ENCODE results near the gene TPSG1.

Gene TPSG1

GRCh38 chr16:1198194-1198593, 26.9 kb downstream of the TPSG1 start:
- H2BK12ac ChIP-seq (ENCODE audit: low read length): no peak overlapping the region
- no peak overlapping the region for H2AFZ ChIP-seq (ENCODE audit: insufficient read depth, low read length, poor library complexity)
- no peaks in the 10 kb centered on the region for H3K79me2 ChIP-seq (ENCODE audit: control insufficient read depth, insufficient read depth, low read length, poor library complexity)
- H3K4ac ChIP-seq (ENCODE audit: low read depth, low read length): no peak overlapping the region
- no peaks in the 10 kb centered on the region for H3K4me1 ChIP-seq (ENCODE audit: control insufficient read depth in 1 of 2, insufficient read depth in 2 of 2, low read length in 2 of 2)
- no peak overlapping the region for H4K91ac ChIP-seq (ENCODE audit: low read depth, low read length)
- WGBS (ENCODE audit: extremely low coverage, insufficient coverage, insufficient read length): no CpG with 5 or more reads among the region's 18 CpGs
- no peak overlapping the region for H2AK5ac ChIP-seq (ENCODE audit: low read length)
- no peak overlapping the region for H3K9ac ChIP-seq (ENCODE audit: low read length)
- DNase-seq: no peak
- H3K27me3 ChIP-seq (ENCODE audit: insufficient read depth, low read length): no peaks in the 10 kb centered on the region
- no peak overlapping the region for H4K12ac ChIP-seq (ENCODE audit: low read depth, low read length)
- H3K36me3 ChIP-seq (ENCODE audit: control insufficient read depth in 1 of 2, insufficient read depth in 2 of 2, low read length in 2 of 2): no peaks in the 10 kb centered on the region
- H3K18ac ChIP-seq (ENCODE audit: low read length): no peak overlapping the region
- H3K9me3 ChIP-seq (ENCODE audit: insufficient read depth, low read depth, low read length): peaks cover 5% of the 10 kb centered on the region
- no peaks in the 10 kb centered on the region for H3K79me1 ChIP-seq (ENCODE audit: low read length)
- H2BK5ac ChIP-seq (ENCODE audit: low read depth, low read length, poor library complexity): no peak overlapping the region
- H3K14ac ChIP-seq (ENCODE audit: low read length): no peak overlapping the region
- no peak overlapping the region for H3K4me3 ChIP-seq (ENCODE audit: low read depth, low read length)
- H3K4me2 ChIP-seq (ENCODE audit: low read length): no peak overlapping the region
- no peak overlapping the region for H4K8ac ChIP-seq (ENCODE audit: low read depth, low read length)
- H3K23ac ChIP-seq (ENCODE audit: low read length): no peak overlapping the region
- H2BK120ac ChIP-seq (ENCODE audit: insufficient read depth, low read length, poor library complexity): no peak overlapping the region
- H3K27ac ChIP-seq (ENCODE audit: low read depth, low read length): no peak overlapping the region

- Histone ChIP-seq H3K23ac (ENCODE audit: low read length) (no peak overlapping the region), H2BK5ac (ENCODE audit: low read depth, low read length, poor library complexity) (no peak overlapping the region), H3K4ac (ENCODE audit: low read depth, low read length) (no peak overlapping the region), H3K9ac (ENCODE audit: low read length) (no peak overlapping the region), H4K12ac (ENCODE audit: low read depth, low read length) (no peak overlapping the region), H3K14ac (ENCODE audit: low read length) (no peak overlapping the region), H3K36me3 (ENCODE audit: control insufficient read depth in 1 of 2, insufficient read depth in 2 of 2, low read length in 2 of 2) (no peaks in the 10 kb centered on the region), H4K8ac (ENCODE audit: low read depth, low read length) (no peak overlapping the region), H3K9me3 (ENCODE audit: insufficient read depth, low read depth, low read length) (peaks cover 5% of the 10 kb centered on the region), H2AK5ac (ENCODE audit: low read length) (no peak overlapping the region), H3K4me2 (ENCODE audit: low read length) (no peak overlapping the region), H2AFZ (ENCODE audit: insufficient read depth, low read length, poor library complexity) (no peak overlapping the region), H3K4me3 (ENCODE audit: low read depth, low read length) (no peak overlapping the region), H3K27me3 (ENCODE audit: insufficient read depth, low read length) (no peaks in the 10 kb centered on the region), H3K4me1 (ENCODE audit: control insufficient read depth in 1 of 2, insufficient read depth in 2 of 2, low read length in 2 of 2) (no peaks in the 10 kb centered on the region), H2BK12ac (ENCODE audit: low read length) (no peak overlapping the region), H4K91ac (ENCODE audit: low read depth, low read length) (no peak overlapping the region), H3K79me2 (ENCODE audit: control insufficient read depth, insufficient read depth, low read length, poor library complexity) (no peaks in the 10 kb centered on the region), H3K79me1 (ENCODE audit: low read length) (no peaks in the 10 kb centered on the region), H3K27ac (ENCODE audit: low read depth, low read length) (no peak overlapping the region), H3K18ac (ENCODE audit: low read length) (no peak overlapping the region), H2BK120ac (ENCODE audit: insufficient read depth, low read length, poor library complexity) (no peak overlapping the region)
- WGBS (ENCODE audit: extremely low coverage, insufficient coverage, insufficient read length): no CpG with 5 or more reads among the region's 19 CpGs
- no peak for DNase-seq
Observed at GRCh38 chr16:1197237-1197866, 27.7 kb downstream of the TPSG1 start.

GRCh38 chr16:1196494-1196893, 28.6 kb downstream of the TPSG1 start:
- Histone ChIP-seq H3K4me3 (ENCODE audit: low read depth, low read length) (no peak overlapping the region), H3K36me3 (ENCODE audit: control insufficient read depth in 1 of 2, insufficient read depth in 2 of 2, low read length in 2 of 2) (no peaks in the 10 kb centered on the region), H3K18ac (ENCODE audit: low read length) (no peak overlapping the region), H3K9ac (ENCODE audit: low read length) (no peak overlapping the region), H4K91ac (ENCODE audit: low read depth, low read length) (no peak overlapping the region), H4K12ac (ENCODE audit: low read depth, low read length) (no peak overlapping the region), H4K8ac (ENCODE audit: low read depth, low read length) (no peak overlapping the region), H3K4me1 (ENCODE audit: control insufficient read depth in 1 of 2, insufficient read depth in 2 of 2, low read length in 2 of 2) (no peaks in the 10 kb centered on the region), H2BK120ac (ENCODE audit: insufficient read depth, low read length, poor library complexity) (no peak overlapping the region), H3K9me3 (ENCODE audit: insufficient read depth, low read depth, low read length) (peaks cover 5% of the 10 kb centered on the region), H2BK12ac (ENCODE audit: low read length) (no peak overlapping the region), H3K14ac (ENCODE audit: low read length) (no peak overlapping the region), H3K79me1 (ENCODE audit: low read length) (no peaks in the 10 kb centered on the region), H2AK5ac (ENCODE audit: low read length) (no peak overlapping the region), H2AFZ (ENCODE audit: insufficient read depth, low read length, poor library complexity) (no peak overlapping the region), H3K4ac (ENCODE audit: low read depth, low read length) (no peak overlapping the region), H3K79me2 (ENCODE audit: control insufficient read depth, insufficient read depth, low read length, poor library complexity) (no peaks in the 10 kb centered on the region), H3K27me3 (ENCODE audit: insufficient read depth, low read length) (no peaks in the 10 kb centered on the region), H3K23ac (ENCODE audit: low read length) (no peak overlapping the region), H3K4me2 (ENCODE audit: low read length) (no peak overlapping the region), H2BK5ac (ENCODE audit: low read depth, low read length, poor library complexity) (no peak overlapping the region), H3K27ac (ENCODE audit: low read depth, low read length) (no peak overlapping the region)
- DNase-seq: no peak
- no CpG with 5 or more reads among the region's 11 CpGs for WGBS (ENCODE audit: extremely low coverage, insufficient coverage, insufficient read length)

- H4K12ac ChIP-seq (ENCODE audit: low read depth, low read length): no peak overlapping the region
- no peak overlapping the region for H4K8ac ChIP-seq (ENCODE audit: low read depth, low read length)
- no peaks in the 10 kb centered on the region for H3K27me3 ChIP-seq (ENCODE audit: insufficient read depth, low read length)
- H3K9ac ChIP-seq (ENCODE audit: low read length): no peak overlapping the region
- peaks cover 5% of the 10 kb centered on the region for H3K9me3 ChIP-seq (ENCODE audit: insufficient read depth, low read depth, low read length)
- no peak overlapping the region for H2BK120ac ChIP-seq (ENCODE audit: insufficient read depth, low read length, poor library complexity)
- H3K23ac ChIP-seq (ENCODE audit: low read length): no peak overlapping the region
- no CpG with 5 or more reads among the region's 14 CpGs for WGBS (ENCODE audit: extremely low coverage, insufficient coverage, insufficient read length)
- H3K18ac ChIP-seq (ENCODE audit: low read length): no peak overlapping the region
- no peak overlapping the region for H3K4ac ChIP-seq (ENCODE audit: low read depth, low read length)
- no peak overlapping the region for H3K4me2 ChIP-seq (ENCODE audit: low read length)
- no peak overlapping the region for H2BK5ac ChIP-seq (ENCODE audit: low read depth, low read length, poor library complexity)
- H2AFZ ChIP-seq (ENCODE audit: insufficient read depth, low read length, poor library complexity): no peak overlapping the region
- H3K36me3 ChIP-seq (ENCODE audit: control insufficient read depth in 1 of 2, insufficient read depth in 2 of 2, low read length in 2 of 2): no peaks in the 10 kb centered on the region
- no peak overlapping the region for H3K27ac ChIP-seq (ENCODE audit: low read depth, low read length)
- no peak overlapping the region for H2BK12ac ChIP-seq (ENCODE audit: low read length)
- peaks cover 2% of the 10 kb centered on the region for H3K79me1 ChIP-seq (ENCODE audit: low read length)
- no peak overlapping the region for H3K14ac ChIP-seq (ENCODE audit: low read length)
- peaks cover under 1 to 2% of the 10 kb centered on the region in 2 experiments for H3K4me1 ChIP-seq (ENCODE audit: control insufficient read depth in 1 of 2, insufficient read depth in 2 of 2, low read length in 2 of 2)
- no peak overlapping the region for H3K4me3 ChIP-seq (ENCODE audit: low read depth, low read length)
- no peak overlapping the region for H4K91ac ChIP-seq (ENCODE audit: low read depth, low read length)
- H2AK5ac ChIP-seq (ENCODE audit: low read length): no peak overlapping the region
- H3K79me2 ChIP-seq (ENCODE audit: control insufficient read depth, insufficient read depth, low read length, poor library complexity): no peaks in the 10 kb centered on the region
- DNase-seq: no peak
Observed at GRCh38 chr16:1195393-1195666, 29.7 kb downstream of the TPSG1 start.
